Measurements from ENCODE around the gene MAST3.
"Not testable (repeated sequence)": the region's sequence is repeated elsewhere in the genome, so short reads cannot be mapped to it uniquely, and the experiment has no call there.

MAST3 gene

DNA sequence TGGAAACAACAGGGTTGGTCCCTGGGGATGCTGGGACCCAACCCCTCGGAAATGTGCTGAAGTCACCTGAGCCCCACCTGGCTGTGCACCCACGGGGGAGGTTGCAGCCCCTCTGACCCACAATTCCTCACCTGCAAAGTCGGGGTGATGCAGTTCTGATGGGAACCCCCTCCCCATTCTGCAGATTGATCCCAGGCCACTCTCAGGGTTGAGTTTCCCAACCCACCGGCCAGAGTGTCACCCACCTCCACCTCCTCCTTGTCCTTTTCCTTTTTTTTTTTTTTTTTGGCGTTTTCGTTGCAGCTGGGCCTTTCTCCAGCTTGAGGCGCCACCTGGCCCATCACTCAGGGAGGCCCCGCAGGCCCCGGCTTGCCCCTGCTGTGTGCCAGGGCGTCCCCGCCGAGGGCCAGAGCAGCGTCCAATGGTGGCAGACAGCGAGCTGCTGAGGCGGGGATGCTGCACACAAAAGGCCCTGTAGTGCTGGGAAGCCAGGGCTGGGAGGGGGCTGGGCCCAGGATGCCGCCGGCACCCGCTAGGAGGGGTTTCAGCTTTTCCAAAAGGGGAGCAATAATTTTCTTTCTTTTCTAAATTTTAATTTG is 60.0 kb downstream of the MAST3 start:
- in situ Hi-C loops (cut with MboI; ENCODE audit: low sequenced_read_pairs), result no loop called here

DNA sequence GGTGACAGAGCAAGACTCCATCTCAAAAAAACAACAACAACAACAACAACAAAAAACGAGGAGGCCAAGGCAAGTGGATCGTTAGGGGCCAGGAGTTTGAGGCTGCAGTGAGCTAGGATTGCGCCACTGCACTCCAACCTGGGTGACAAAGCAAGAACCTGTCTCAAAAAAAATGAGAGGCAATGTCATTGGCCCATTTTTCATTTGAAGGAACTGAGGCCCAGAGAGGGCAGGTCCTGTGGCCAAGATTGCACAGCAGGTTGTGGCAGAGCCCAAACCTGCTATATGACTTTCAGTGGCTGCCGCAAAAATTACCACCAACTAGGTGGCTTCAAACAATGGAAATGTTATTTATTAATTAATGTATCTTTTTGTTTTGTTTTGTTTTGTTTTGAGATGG is 60.9 kb downstream of the MAST3 start:
- in situ Hi-C loops (cut with MboI; ENCODE audit: low sequenced_read_pairs), result no loop called here

DNA sequence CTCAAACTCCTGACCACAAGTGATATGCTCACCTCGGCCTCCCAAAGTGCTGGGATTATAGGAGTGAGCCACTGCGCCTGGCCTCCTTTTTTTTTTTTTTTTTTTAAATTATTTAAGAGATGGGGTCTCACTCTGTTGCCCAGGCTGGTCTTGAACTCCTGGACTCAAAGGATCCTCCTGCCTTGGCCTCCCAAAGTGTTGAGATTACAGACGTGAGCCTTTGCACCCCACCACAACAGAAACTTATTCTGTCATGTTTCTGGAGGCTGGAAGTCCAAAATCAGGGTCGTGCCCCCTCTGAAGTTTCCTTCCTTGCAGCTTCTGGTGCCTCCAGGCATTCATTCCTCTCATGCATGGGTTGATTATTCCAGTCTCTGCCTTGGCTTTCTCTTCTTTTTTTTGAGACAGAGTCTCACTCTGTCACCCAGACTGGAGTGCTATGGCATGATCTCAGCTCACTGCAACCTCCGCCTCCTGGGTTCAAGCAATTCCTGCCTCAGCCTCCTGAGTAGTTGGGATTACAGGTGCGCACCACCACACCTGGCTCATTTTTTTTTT is 61.6 kb downstream of the MAST3 start:
- in situ Hi-C loops (cut with MboI; ENCODE audit: low sequenced_read_pairs), result not testable (repeated sequence)

DNA sequence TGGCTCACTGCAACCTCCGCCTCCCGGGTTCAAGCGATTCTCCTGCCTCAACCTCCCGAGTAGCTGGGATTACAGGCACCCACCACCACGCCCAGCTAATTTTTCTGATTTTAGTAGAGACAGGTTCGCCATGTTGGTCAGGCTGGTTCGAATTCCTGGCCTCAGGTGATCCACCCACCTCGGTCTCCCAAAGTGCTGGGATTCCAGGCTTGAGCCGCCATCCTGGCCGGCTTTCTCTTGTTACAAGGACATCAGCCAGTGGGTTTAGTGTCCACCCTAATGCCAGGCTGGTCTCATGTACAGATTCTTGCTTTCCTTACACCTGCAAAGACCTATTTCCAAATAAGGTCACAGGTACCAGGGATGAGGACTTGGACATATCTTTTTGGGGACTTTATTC is 62.2 kb downstream of the MAST3 start:
- in situ Hi-C loops (cut with MboI; ENCODE audit: low sequenced_read_pairs), result no loop called here

DNA sequence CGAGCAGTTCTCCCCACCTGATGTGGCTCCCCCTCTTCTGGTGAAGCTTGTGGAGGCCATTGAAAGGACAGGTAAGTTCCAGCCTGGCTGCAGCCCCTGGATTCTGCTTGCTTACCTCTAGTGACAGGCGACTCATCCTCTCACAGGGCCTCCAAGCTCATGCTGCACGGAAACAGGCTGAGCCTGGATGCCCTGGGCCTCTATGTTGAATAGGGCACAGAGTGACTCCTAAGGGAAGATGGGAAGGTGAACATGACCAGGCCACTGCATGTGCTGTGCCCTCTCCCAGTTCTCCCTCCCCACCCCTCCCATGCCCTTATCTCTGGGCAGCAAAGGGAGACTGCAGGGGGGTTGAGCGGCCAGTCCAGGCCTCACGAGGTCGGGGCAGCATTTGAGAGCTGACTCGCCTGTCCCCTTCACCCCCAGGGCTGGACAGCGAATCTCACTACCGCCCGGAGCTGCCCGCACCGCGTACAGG is 63.0 kb downstream of the MAST3 start:
- in situ Hi-C loops (cut with MboI; ENCODE audit: low sequenced_read_pairs), result no loop called here

DNA sequence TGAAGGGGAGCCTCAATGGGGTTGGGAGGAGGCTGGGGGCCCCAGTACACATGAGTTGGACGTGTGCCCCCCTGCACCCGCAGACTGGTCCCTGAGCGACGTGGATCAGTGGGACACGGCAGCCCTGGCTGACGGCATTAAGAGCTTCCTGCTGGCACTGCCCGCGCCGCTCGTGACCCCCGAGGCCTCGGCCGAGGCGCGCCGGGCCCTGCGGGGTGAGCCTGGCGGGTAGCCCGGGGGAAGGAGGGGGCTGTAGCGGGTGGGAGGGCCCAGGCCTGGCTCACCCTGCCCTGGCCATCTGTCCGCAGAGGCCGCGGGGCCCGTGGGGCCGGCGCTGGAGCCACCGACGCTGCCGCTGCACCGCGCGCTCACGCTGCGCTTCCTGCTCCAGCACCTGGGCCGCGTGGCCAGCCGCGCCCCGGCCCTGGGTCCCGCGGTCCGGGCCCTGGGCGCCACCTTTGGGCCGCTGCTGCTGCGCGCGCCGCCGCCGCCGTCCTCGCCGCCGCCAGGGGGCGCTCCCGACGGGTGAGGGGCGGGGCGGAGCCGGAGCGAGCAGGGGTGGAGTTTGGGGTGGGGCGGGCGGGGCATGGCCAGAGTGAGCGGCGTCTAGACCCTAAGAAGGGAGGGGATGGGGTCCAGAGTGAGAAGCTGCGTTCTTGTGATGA is 63.5 kb downstream of the MAST3 start:
- in situ Hi-C loops (cut with MboI; ENCODE audit: low sequenced_read_pairs), result no loop called here

DNA sequence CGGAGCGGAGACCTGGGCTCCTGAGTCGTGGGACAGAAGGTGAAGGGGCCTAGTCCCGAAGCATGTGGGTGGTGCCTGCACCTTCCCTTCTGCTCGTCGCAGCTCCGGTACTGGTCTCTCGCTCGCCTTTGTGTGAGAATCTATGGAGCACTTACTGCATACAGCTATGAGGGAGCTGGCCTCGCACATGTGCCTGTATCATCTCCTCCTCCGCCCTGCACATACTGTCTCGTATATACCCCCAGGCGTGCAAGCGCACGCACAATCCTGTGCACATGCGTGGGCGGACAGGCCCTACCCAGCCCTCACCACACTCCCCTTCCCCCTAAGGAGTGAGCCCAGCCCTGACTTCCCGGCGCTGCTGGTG is 64.0 kb downstream of the MAST3 start:
- in situ Hi-C loops (cut with MboI; ENCODE audit: low sequenced_read_pairs), result no loop called here

DNA sequence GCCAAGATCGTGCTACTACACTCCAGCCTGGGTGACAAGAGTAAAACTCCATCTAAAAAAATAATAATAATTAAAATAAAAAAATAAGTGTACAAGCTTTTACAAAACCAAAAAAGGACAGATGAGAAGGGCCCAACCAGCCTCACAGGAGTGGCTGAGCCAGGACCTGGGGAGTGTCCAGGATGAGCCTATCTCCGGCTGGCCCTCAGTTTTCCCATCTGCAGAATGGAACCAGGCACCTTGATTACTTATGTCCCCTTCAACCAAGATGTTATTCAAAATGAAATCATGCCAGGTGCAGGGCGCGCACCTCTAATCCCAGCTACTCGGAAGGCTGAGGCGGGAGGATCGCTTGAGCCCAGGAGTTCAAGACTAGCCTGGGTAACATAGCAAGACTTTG is 66.5 kb downstream of the MAST3 start:
- in situ Hi-C loops (cut with MboI; ENCODE audit: low sequenced_read_pairs), result no loop called here

DNA sequence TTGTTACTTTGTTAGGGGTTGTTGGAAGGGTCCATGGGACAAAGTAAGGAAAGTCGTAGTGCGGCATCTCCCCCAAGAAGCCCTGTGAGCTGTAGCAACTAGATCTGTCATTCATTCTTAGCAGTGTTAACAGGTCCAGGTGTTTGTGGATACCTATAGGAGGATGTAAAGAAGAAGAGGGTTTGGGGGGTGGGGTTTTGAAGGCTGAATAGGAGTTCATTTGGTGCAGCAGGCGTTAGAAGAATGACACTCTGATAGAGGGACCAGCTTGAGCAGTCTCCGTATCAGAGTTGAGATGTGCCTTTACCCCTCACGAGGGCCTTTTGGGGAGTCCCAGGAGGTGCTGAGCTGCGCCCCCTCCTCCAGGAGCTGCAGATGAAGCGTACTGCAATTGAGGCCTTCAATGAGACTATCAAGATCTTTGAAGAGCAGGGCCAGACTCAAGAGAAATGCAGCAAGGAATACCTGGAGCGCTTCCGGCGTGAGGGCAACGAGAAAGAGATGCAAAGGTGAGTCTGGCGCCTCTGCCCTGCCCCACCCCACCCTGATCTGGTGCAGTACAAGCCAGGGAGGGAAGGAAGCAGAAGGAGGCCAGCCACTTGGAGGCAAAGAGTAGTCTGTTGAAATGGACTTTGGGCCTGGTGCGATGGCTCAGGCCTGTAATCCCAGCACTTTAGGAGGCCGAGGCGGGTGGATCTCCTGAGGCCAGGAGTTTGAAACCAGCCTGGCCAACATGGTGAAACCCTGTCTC is 68.4 kb downstream of the MAST3 start:
- in situ Hi-C loops (cut with MboI; ENCODE audit: low sequenced_read_pairs), result no loop called here

DNA sequence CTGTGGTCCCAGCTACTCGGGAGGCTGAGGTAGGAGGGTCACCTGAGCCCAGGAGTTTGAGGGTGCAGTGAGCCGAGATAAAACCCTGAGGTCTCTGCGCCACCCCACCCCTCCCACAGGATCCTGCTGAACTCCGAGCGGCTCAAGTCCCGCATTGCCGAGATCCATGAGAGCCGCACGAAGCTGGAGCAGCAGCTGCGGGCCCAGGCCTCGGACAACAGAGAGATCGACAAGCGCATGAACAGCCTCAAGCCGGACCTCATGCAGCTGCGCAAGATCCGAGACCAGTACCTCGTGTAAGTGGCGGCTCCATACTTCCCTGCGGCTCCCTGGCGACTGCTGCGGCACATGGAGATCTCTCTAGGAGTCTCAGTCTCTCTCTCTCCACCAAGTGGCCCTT is 69.4 kb downstream of the MAST3 start:
- in situ Hi-C loops (cut with MboI; ENCODE audit: low sequenced_read_pairs), result no loop called here

DNA sequence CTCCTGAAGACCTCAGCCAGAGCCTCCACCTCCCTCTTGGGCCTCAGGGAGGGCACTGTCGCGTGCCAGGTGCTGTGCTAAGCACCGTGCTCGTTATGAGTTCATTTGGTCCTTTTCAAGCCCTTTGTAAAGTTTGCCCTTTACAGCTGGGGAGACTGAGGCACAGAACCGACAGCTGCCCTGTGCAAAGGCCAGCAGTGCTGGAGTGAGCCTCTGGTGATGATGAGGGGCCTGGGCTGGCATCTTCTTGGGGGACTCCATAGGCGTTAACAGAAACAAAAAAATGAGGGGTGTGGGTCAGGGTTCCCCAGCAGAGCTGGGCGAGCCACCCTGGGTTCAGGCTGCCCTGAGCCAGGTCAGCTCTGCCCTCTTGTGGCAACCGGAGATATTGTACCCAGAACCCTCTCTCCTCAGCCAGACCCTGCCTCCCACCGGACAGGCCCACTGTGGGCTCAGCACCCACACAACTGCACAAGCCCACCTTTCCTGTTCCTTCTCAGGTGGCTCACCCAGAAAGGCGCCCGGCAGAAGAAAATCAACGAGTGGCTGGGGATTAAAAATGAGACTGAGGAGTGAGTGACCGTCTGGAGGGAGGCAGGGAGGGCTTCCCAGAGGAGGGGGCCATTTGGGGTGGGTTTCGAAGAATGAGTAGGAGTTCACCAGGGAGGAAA is 70.5 kb downstream of the MAST3 start:
- in situ Hi-C loops (cut with MboI; ENCODE audit: low sequenced_read_pairs), result no loop called here

DNA sequence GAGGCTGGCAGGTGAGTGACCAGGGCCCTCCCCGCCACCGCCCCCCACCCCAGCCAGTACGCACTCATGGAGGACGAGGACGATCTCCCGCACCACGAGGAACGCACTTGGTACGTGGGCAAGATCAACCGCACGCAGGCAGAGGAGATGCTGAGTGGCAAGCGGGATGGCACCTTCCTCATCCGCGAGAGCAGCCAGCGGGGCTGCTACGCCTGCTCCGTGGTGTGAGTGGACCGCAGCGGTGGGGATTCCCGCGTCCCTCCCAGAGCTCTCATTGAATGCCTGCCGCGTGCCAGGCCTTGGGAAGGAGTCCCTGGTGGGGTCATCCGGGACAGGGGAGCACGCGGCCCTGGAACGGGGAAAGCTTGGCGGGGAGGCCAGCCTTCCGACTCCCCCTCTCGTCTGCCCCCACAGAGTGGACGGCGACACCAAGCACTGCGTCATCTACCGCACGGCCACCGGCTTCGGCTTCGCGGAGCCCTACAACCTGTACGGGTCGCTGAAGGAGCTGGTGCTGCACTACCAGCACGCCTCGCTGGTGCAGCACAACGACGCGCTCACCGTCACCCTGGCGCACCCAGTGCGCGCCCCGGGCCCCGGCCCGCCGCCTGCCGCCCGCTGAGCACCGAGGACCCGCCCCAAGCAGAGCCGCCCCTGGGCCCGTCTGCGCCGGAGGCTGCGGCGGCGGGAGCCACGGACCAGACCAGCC is 71.2 kb downstream of the MAST3 start:
- in situ Hi-C loops (cut with MboI; ENCODE audit: low sequenced_read_pairs), result no loop called here

DNA sequence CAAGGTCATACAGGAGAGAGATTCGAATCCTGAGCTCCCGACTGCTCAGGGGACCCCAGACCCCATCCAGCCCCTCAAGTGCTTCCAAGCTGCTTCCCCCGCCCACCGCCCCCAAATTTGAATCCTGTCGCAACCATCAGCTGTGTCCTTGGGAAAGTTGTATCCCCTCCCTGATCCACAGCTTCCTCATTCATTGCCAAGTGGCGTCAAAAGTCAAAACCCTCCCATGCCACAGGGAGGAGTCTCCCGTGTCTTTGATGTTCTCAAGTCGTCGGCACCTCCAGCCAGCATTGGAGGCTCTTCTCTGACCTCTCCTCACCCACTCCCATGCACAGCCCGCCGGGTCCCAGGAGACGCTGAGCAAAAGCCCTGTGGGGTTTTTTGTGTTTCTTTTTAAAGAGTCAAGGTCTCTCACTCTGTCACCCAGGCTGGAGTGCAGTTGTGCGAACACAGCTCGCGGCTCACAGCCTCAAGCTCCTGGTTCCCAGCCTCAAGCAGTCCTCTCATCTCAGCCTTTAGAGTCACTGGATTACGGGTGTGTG is 73.2 kb downstream of the MAST3 start:
- in situ Hi-C loops (cut with MboI; ENCODE audit: low sequenced_read_pairs), result no loop called here

DNA sequence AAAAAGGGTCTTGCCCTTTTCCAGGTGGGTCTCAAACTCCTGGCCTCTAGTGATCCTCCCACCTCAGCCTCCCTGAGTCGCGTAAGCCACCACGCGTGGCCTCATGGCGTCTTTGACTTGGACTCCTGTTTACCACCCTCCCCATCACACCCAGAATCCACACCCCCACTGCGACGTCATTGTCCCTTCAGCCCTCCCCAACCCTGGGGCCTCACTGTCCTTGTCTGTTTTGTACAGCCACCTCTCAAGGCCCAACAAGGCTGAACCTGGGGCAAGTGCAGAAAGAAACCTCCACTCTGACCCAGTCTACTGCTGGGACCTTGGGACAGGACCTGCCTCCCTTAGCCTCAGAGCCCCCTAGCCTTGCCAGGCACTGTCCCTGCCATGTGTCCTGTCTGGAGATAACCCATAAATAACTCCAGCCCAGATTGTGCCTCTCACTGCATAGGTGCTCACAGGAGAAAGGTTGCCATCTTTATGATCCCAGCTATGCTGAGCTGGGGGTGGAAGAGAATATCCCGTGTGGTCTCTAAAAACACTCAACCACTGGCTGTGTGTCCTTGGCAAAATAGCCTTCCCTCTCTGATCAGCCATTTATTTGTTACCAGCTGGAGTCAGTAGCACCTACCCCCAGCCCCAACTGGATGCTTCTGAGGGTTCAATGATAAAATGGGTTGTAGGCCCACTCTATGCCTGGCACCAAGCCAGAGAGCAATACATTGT is 74.2 kb downstream of the MAST3 start:
- in situ Hi-C loops (cut with MboI; ENCODE audit: low sequenced_read_pairs), result no loop called here

DNA sequence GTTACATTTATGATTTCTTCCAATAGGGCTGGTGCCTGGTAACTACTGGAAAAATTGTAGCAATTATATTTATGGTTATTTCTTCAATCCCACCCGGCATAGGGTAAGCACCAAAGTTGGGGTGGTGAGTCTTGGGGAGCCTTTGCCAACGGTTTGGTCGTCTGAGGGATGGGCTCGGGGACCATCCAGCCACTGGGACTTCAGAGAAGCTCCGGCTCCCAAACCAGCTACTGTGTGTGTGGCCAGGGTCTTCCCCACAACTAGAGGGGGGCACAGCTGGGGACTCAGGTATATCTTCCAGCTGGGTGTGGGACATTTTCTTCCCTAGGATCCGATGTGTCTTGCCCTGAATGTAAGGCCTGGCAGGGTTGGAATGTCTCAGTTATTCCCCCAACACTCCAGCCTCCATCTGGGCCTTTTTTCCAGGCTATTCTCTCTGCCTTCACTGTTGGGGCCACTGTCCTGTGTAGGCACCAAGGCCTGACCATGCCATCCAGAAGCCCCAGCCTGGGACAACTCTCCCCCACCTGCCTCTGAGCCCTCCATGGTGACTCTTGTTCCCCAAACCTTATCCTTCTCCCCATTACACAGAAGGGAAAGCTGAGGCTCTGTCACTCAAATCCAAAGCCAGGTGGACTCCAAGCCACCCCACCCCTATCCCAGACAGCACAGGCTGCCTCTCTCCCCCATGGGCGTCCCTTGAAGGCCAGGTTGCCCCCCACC is 74.9 kb downstream of the MAST3 start:
- in situ Hi-C loops (cut with MboI; ENCODE audit: low sequenced_read_pairs), result no loop called here

DNA sequence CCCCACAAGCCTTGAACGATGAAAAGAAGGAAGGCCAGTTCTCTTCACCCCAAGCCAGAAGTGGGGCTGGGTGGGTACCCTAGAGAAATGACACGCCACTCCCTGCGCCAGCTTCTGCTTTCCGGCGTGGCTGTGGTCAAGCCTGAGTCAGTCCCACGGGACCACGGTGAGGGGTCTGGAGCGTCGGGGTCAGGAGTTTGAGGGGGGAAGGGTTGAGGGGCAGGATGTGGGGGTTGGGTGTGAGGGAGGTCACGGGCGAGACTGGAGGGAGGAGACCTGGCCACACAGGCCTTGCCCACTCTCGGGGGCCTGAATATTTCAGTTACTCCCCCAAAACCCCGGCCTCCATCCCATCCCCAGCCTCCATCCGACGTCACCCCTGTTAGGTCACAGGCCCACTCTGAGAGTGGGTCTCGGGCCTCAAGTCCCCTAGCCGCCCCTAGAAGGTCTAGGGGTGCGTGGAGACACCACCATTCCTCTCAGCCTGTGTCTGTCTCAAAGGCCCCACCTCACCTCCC is 75.5 kb downstream of the MAST3 start:
- in situ Hi-C loops (cut with MboI; ENCODE audit: low sequenced_read_pairs), result no loop called here

DNA sequence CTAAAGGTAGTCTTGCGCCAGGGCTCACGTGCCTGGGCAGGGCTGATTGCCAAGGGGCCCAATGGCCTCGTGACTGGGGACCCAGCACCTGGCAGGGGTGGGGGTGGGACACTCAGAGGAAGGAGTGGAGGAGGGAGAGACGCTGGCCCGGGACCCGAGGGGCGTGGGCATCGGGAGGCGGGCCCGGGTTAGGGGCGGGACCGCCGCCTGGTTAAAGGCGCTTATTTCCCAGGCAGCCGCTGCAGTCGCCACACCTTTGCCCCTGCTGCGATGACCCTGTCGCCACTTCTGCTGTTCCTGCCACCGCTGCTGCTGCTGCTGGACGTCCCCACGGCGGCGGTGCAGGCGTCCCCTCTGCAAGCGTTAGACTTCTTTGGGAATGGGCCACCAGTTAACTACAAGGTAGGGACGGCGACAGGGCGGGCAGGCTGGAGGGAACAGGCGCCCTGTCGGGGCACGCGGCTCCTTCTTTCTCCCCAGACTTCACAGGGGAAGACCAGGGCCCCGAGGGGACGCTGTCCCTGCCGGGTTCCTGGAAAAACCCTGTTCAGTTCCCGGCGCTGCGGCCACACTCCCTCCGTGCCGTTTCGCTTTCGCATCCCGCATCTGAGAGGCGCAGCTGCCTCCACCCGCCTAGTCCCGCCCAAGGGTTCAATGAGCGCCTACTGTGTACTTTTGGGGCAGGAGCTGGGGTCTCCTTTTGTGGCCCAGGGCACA is 76.2 kb downstream of the MAST3 start, which contains the start of gene IFI30:
TSS of gene IFI30 (plus strand) at position 242 of the 717 bp plus-strand sequence. CDS start at position 271, 29 bp downstream.
- in situ Hi-C loops (cut with MboI; ENCODE audit: low sequenced_read_pairs), result no loop called here

DNA sequence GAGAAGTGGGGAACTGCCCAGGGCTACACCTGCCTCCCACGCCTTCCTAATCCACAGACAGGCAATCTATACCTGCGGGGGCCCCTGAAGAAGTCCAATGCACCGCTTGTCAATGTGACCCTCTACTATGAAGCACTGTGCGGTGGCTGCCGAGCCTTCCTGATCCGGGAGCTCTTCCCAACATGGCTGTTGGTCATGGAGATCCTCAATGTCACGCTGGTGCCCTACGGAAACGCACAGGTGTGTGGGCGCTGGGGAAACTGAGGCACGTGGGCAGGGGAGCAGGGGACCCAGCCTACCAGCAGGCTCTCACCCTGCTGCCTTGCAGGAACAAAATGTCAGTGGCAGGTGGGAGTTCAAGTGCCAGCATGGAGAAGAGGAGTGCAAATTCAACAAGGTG is 77.4 kb downstream of the MAST3 start:
- in situ Hi-C loops (cut with MboI; ENCODE audit: low sequenced_read_pairs), result no loop called here
